Ishikawa (cell line): ENCODE measurements around the gene MTHFD1.

Experiments used
- CEBPB ChIP-seq: IDR thresholded peaks from 2 replicates; pipeline ENCODE4 v1.6.1; 2012
- CREB1 ChIP-seq: IDR thresholded peaks from 2 replicates; pipeline ENCODE4 v1.6.1; 2012; ENCODE audit warnings: low read depth
- EGR1 ChIP-seq: IDR thresholded peaks from 2 replicates; pipeline ENCODE4 v1.6.1; 2012
- EP300 ChIP-seq: IDR thresholded peaks from 2 replicates; pipeline ENCODE4 v1.6.1; 2012; ENCODE audit warnings: borderline replicate concordance
- FOXM1 ChIP-seq: IDR thresholded peaks from 2 replicates; pipeline ENCODE4 v1.6.1; 2012; ENCODE audit warnings: low read depth, borderline replicate concordance
- MAX ChIP-seq: IDR thresholded peaks from 2 replicates; pipeline ENCODE4 v1.6.1; 2012
- NFIC ChIP-seq: IDR thresholded peaks from 2 replicates; pipeline ENCODE4 v1.6.1; 2012
- RAD21 ChIP-seq: IDR thresholded peaks from 2 replicates; pipeline ENCODE4 v1.6.1; 2012; ENCODE audit warnings: low read depth
- REST ChIP-seq: IDR thresholded peaks from 2 replicates; pipeline ENCODE4 v1.6.1; 2012; ENCODE audit warnings: low read depth, mild to moderate bottlenecking
- TAF1 ChIP-seq: IDR thresholded peaks from 2 replicates; pipeline ENCODE4 v1.6.1; 2012; ENCODE audit warnings: low read depth, mild to moderate bottlenecking
- TCF12 ChIP-seq: IDR thresholded peaks from 2 replicates; pipeline ENCODE4 v1.6.1; 2012; ENCODE audit warnings: low read depth
- TEAD4 ChIP-seq: IDR thresholded peaks from 2 replicates; pipeline ENCODE4 v1.6.1; 2012
- USF1 ChIP-seq: IDR thresholded peaks from 2 replicates; pipeline ENCODE4 v1.6.1; 2012
- YY1 ChIP-seq: IDR thresholded peaks from 2 replicates; pipeline ENCODE4 v1.6.1; 2012; ENCODE audit warnings: low read depth
- ZBTB7A ChIP-seq: IDR thresholded peaks from 2 replicates; pipeline ENCODE4 v1.6.1; 2012; ENCODE audit warnings: low read depth

The MTHFD1 gene

GRCh38 chr14:64387782-64388532 lies at the start of gene MTHFD1:
MTHFD1 (plus strand) TSS chr14:64388353; CDS start chr14:64388428, 75 bp downstream.
- TF ChIP-seq REST (no peak), TEAD4 (no peak; the same call in 1 of the 2 replicates), ZBTB7A (no peak), CEBPB (no peak), USF1 (peak; percentile 68), YY1 (0 out of 2 replicates have a peak, but pooled peaks have one; percentile 38), TCF12 (peak; percentile 18), MAX (peak; percentile 99), CREB1 (0 out of 2 replicates have a peak, but pooled peaks have one; percentile 19), RAD21 (no peak)

- TF ChIP-seq NFIC (no peak), TCF12 (peak; percentile 14; the same call in 1 of the 2 replicates), USF1 (0 out of 2 replicates have a peak, but pooled peaks have one; percentile 6), REST (no peak), MAX (peak; percentile 85), CREB1 (peak; percentile 65; the same call in 1 of the 2 replicates), ZBTB7A (no peak), EGR1 (no peak), YY1 (peak; percentile 77), EP300 (no peak; the same call in 1 of the 2 replicates), FOXM1 (no peak), TAF1 (no peak; the same call in none of the 2 replicates), RAD21 (no peak), TEAD4 (no peak), CEBPB (no peak; the same call in 1 of the 2 replicates)
Observed at GRCh38 chr14:64338616-64339316, 49.4 kb upstream of the MTHFD1 start.

GRCh38 chr14:64340560-64341196 lies 47.5 kb upstream of the MTHFD1 start:
- no peak for TF ChIP-seq ZBTB7A
- TF ChIP-seq TCF12 = no peak
- TF ChIP-seq USF1 = no peak
- TF ChIP-seq CEBPB = no peak
- no peak for TF ChIP-seq EGR1
- TF ChIP-seq EP300 = no peak
- no peak for TF ChIP-seq MAX
- no peak for TF ChIP-seq RAD21

- TF ChIP-seq YY1 (no peak), FOXM1 (no peak), TAF1 (no peak), NFIC (no peak), REST (no peak), RAD21 (no peak), CEBPB (no peak), USF1 (no peak), TCF12 (no peak), TEAD4 (no peak), EP300 (no peak), CREB1 (no peak), EGR1 (no peak), ZBTB7A (no peak), MAX (no peak)
Observed at GRCh38 chr14:64347748-64348147, 40.4 kb upstream of the MTHFD1 start.
